Measurements from ENCODE around the gene MAGI1.

The MAGI1 gene

DNA sequence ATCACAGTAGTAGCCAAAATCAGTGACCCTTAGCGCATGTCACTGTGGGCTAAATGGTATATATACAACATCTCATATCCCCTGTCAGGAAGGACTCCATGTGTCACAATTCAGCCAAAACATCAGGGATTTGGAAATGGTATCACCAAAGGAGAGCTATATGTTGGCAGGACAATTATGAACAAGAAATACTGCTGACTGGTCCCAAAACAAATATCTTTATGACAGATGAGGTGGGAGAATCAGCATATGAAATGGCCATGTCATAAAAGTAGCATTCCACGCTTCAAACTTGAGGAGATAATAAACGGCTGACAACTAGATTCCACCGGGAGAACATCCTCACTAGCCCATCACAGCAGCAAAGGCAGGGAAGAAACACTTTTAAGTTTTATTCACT is 158.4 kb downstream of the MAGI1 start:
- Histone ChIP-seq H3K36me3 (ENCODE audit: insufficient read depth) (no peaks in the 10 kb centered on the region), H4K20me1 (ENCODE audit: insufficient read depth) (no peaks in the 10 kb centered on the region), H3K27ac (no peak overlapping the region), H3K4me1 (ENCODE audit: low read depth, poor library complexity, severe bottlenecking) (no peaks in the 10 kb centered on the region), H3K27me3 (ENCODE audit: insufficient read depth, low read depth) (no peaks in the 10 kb centered on the region), H3K4me3 (IDR thresholded peaks at IDR 0.05; ENCODE audit: insufficient read depth, low read depth, low read length) (no peak overlapping the region), H2AFZ (ENCODE audit: low read depth) (no peak overlapping the region), H3K9ac (no peak overlapping the region), H3K4me2 (no peak overlapping the region), H3K79me2 (ENCODE audit: insufficient read depth, low read depth) (no peaks in the 10 kb centered on the region)
- TF ChIP-seq, protein P1, sequence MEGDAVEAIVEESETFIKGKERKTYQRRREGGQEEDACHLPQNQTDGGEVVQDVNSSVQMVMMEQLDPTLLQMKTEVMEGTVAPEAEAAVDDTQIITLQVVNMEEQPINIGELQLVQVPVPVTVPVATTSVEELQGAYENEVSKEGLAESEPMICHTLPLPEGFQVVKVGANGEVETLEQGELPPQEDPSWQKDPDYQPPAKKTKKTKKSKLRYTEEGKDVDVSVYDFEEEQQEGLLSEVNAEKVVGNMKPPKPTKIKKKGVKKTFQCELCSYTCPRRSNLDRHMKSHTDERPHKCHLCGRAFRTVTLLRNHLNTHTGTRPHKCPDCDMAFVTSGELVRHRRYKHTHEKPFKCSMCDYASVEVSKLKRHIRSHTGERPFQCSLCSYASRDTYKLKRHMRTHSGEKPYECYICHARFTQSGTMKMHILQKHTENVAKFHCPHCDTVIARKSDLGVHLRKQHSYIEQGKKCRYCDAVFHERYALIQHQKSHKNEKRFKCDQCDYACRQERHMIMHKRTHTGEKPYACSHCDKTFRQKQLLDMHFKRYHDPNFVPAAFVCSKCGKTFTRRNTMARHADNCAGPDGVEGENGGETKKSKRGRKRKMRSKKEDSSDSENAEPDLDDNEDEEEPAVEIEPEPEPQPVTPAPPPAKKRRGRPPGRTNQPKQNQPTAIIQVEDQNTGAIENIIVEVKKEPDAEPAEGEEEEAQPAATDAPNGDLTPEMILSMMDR (conservative IDR thresholded peaks at IDR 0.05; ENCODE audit: low read depth, low read length), result no peak

DNA sequence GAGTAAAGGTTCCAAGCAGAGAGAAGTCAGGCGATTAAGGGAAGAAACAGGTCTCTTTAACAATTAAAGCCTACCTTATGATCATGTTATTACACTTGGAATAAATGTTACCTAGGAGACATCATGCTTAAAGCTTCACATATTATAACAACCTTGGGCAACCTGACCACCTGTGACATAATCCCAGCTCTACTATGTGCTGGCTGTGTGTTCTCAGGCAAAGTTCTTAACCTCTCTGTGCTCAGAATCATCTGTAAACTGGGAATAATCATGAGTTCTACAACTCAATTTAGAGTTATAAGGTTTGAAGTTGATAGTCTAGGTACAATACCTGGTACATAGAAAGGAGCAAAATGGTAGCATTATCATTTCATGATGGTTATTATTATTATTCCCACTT is 159.3 kb downstream of the MAGI1 start:
- H3K4me1 ChIP-seq (ENCODE audit: low read depth, poor library complexity, severe bottlenecking), result no peaks in the 10 kb centered on the region
- no peaks in the 10 kb centered on the region for H3K36me3 ChIP-seq (ENCODE audit: insufficient read depth)
- TF ChIP-seq, protein P1 (conservative IDR thresholded peaks at IDR 0.05; ENCODE audit: low read depth, low read length), result no peak
- no peak overlapping the region for H3K4me2 ChIP-seq
- no peak overlapping the region for H3K4me3 ChIP-seq (IDR thresholded peaks at IDR 0.05; ENCODE audit: insufficient read depth, low read depth, low read length)
- no peak overlapping the region for H3K27ac ChIP-seq
- no peaks in the 10 kb centered on the region for H4K20me1 ChIP-seq (ENCODE audit: insufficient read depth)
- H3K9ac ChIP-seq, result no peak overlapping the region
- H2AFZ ChIP-seq (ENCODE audit: low read depth), result no peak overlapping the region
- no peaks in the 10 kb centered on the region for H3K27me3 ChIP-seq (ENCODE audit: insufficient read depth, low read depth)
- H3K79me2 ChIP-seq (ENCODE audit: insufficient read depth, low read depth), result no peaks in the 10 kb centered on the region

DNA sequence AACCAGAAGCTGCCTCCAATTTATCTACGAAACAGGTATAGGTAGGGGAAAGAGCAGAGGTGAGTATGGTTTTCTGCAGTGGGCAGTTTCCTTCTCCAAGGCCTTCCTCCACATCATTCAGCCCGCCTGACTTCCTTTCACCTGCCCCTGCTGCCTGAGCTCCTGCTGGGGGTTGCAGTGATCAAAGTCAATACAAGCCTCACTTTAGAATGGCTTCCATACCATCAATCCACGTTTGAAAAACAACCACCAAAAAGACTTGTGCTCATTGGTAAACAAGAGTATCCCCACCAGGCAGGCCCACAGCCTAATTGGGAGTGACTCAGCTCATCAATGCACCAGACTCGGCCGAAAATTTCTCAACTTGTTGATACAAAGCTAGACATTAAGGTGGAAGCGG is 159.9 kb downstream of the MAGI1 start:
- Histone ChIP-seq H3K4me2 (no peak overlapping the region), H3K36me3 (ENCODE audit: insufficient read depth) (no peaks in the 10 kb centered on the region), H3K4me1 (ENCODE audit: low read depth, poor library complexity, severe bottlenecking) (no peaks in the 10 kb centered on the region), H2AFZ (ENCODE audit: low read depth) (no peak overlapping the region), H3K27ac (no peak overlapping the region), H3K27me3 (ENCODE audit: insufficient read depth, low read depth) (no peaks in the 10 kb centered on the region), H4K20me1 (ENCODE audit: insufficient read depth) (no peaks in the 10 kb centered on the region), H3K4me3 (IDR thresholded peaks at IDR 0.05; ENCODE audit: insufficient read depth, low read depth, low read length) (no peak overlapping the region), H3K9ac (no peak overlapping the region), H3K79me2 (ENCODE audit: insufficient read depth, low read depth) (no peaks in the 10 kb centered on the region)
- TF ChIP-seq, protein P1 (conservative IDR thresholded peaks at IDR 0.05; ENCODE audit: low read depth, low read length), result no peak

DNA sequence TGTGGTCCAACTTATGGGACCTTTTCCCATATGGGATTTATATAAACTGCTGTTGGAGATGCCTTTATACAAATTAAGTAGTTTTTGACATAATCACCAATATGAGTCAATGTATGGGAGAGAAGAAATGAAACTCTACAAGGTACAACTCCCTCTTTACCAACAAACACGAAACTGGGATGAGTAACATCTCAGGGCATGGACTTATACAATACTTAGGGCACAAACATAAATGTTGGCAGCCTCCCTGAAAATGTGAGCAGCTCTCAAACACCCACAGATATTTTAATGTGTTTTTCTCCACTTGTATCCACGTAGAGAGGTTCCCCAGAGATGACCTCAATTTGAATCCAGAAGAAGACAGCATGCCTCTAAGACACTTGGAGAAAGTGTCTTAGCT is 161.6 kb downstream of the MAGI1 start:
- TF ChIP-seq, protein P1 (conservative IDR thresholded peaks at IDR 0.05; ENCODE audit: low read depth, low read length), result no peak
- H3K79me2 ChIP-seq (ENCODE audit: insufficient read depth, low read depth), result no peaks in the 10 kb centered on the region
- H3K4me1 ChIP-seq (ENCODE audit: low read depth, poor library complexity, severe bottlenecking), result no peaks in the 10 kb centered on the region
- no peak overlapping the region for H2AFZ ChIP-seq (ENCODE audit: low read depth)
- no peaks in the 10 kb centered on the region for H3K36me3 ChIP-seq (ENCODE audit: insufficient read depth)
- no peak overlapping the region for H3K4me2 ChIP-seq
- no peak overlapping the region for H3K9ac ChIP-seq
- H3K4me3 ChIP-seq (IDR thresholded peaks at IDR 0.05; ENCODE audit: insufficient read depth, low read depth, low read length), result no peak overlapping the region
- H4K20me1 ChIP-seq (ENCODE audit: insufficient read depth), result no peaks in the 10 kb centered on the region
- no peak overlapping the region for H3K27ac ChIP-seq
- H3K27me3 ChIP-seq (ENCODE audit: insufficient read depth, low read depth), result no peaks in the 10 kb centered on the region

DNA sequence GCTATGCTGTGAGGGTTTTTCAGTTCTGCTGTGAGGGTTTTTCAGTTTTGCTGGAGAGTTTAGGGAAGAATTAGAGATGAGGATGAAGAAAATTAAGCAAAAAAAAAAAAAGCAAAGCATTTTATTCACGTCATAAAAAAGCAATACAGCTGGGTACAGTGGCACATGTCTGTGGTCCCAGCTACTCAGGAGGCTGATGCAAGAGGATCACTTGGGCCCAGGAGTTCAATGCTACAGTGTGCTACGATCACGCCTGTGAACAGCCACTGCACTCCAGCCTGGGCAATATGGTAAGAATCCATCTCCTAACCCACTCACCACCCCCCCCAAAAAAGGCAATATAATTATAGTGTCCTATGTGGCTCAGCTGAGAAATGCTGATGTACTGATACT is 162.7 kb downstream of the MAGI1 start:
- Histone ChIP-seq H3K4me2 (no peak overlapping the region), H3K27ac (no peak overlapping the region), H3K4me3 (IDR thresholded peaks at IDR 0.05; ENCODE audit: insufficient read depth, low read depth, low read length) (no peak overlapping the region), H2AFZ (ENCODE audit: low read depth) (no peak overlapping the region), H4K20me1 (ENCODE audit: insufficient read depth) (no peaks in the 10 kb centered on the region), H3K4me1 (ENCODE audit: low read depth, poor library complexity, severe bottlenecking) (peaks cover 4% of the 10 kb centered on the region), H3K36me3 (ENCODE audit: insufficient read depth) (no peaks in the 10 kb centered on the region), H3K79me2 (ENCODE audit: insufficient read depth, low read depth) (no peaks in the 10 kb centered on the region), H3K9ac (no peak overlapping the region), H3K27me3 (ENCODE audit: insufficient read depth, low read depth) (no peaks in the 10 kb centered on the region)
- TF ChIP-seq, protein P1 (conservative IDR thresholded peaks at IDR 0.05; ENCODE audit: low read depth, low read length), result no peak
